Esophagus muscularis mucosa (tissue), 4 donors: Measurements from ENCODE around the gene NLRC4. TPM values are rescaled to one million over a fixed set of nuclear protein-coding genes. Genes with fewer than 3 reads are reported as not detected.
A peak's percentile ranks its signal among the peaks of the same experiment; 100 is the strongest.

Experiments
- DNase-seq: peaks from one replicate; pipeline ENCODE4 v3.0.0-alpha.2; 2017; ENCODE audit errors: extremely low spot score
- H3K27ac ChIP-seq, 4 donors: fragments of 200-600 bp; sonication (generic); replicated peaks in 1 of 4; 1 replicate in 3 of 4; 2 replicates in 1 of 4; pipeline ENCODE4 v1.5.1; 2016 to 2019; ENCODE audit warnings: mild to moderate bottlenecking in 1 of 4
- H3K27me3 ChIP-seq, 4 donors: fragments of 200-600 bp; sonication (generic); one replicate each; pipeline versions ENCODE4 v1.5.1 to v1.6.0; 2016 to 2019
- H3K36me3 ChIP-seq, 4 donors: fragments of 200-600 bp; sonication (generic); one replicate each; pipeline ENCODE4 v1.5.1; 2016 to 2019
- H3K4me1 ChIP-seq, 4 donors: fragments of 200-600 bp; sonication (generic); one replicate each; pipeline ENCODE4 v1.5.1; 2016 to 2019
- H3K4me3 ChIP-seq, 4 donors: fragments of 200-600 bp; sonication (generic); 1 replicate in 2 of 4; 2 replicates in 2 of 4; pipeline ENCODE4 v1.5.1; 2016 to 2019; ENCODE audit warnings: mild to moderate bottlenecking in 4 of 4, moderate library complexity in 1 of 4
- H3K9me3 ChIP-seq, 4 donors: fragments of 200-600 bp; sonication (generic); 1 replicate in 3 of 4; 2 replicates in 1 of 4; pipeline ENCODE4 v1.5.1; 2016 to 2019
- EP300 ChIP-seq: sonication (generic); formaldehyde crosslinking; IDR thresholded peaks from one replicate; pipeline ENCODE4 v1.6.1; 2017; ENCODE audit warnings: antibody characterized with exemption
- POLR2A ChIP-seq: fragments of 450-650 bp; IDR thresholded peaks from one replicate; pipeline ENCODE4 v1.6.1; 2017; ENCODE audit warnings: antibody characterized with exemption, moderate library complexity, mild to moderate bottlenecking, low read depth
- POLR2AphosphoS5 ChIP-seq, 2 donors: sonication (generic); formaldehyde crosslinking; IDR thresholded peaks; one replicate each; pipeline ENCODE4 v1.6.1; 2017; ENCODE audit warnings: antibody characterized with exemption in 2 of 2
- WGBS: methylation state at CpG from one replicate; pipeline ENCODE4 v1.1.5; 2018; 5-methylcytosine and 5-hydroxymethylcytosine counted together
- intact Hi-C: fragments of 100-400 bp; cut with DNase I; formaldehyde crosslinking; loops from one replicate; pipeline ENCODE4 v1.15.1; 2023
- total RNA-seq, 4 donors: library from RNA; depleted of rRNA; stranded (reverse); fragments of >200 nt; gene quantifications; one replicate each; pipeline versions ENCODE4 v1.1.0 to v1.2.1, GENCODE V29; 2016
- TF ChIP-seq, protein P1 (sequence below), 3 experiments: fragments of 200-600 bp in 2 of 3; fragments of 450-650 bp in 1 of 3; sonication (generic) in 2 of 3; IDR thresholded peaks; one replicate each; pipeline ENCODE4 v1.5.1; 2017 to 2019; ENCODE audit warnings: antibody characterized with exemption in 3 of 3, mild to moderate bottlenecking in 2 of 3, moderate library complexity in 1 of 3

NLRC4 gene
- total RNA-seq, 4 donors from 2014 or later, result 0.42 to 3.1 (median 0.70) TPM

DNA sequence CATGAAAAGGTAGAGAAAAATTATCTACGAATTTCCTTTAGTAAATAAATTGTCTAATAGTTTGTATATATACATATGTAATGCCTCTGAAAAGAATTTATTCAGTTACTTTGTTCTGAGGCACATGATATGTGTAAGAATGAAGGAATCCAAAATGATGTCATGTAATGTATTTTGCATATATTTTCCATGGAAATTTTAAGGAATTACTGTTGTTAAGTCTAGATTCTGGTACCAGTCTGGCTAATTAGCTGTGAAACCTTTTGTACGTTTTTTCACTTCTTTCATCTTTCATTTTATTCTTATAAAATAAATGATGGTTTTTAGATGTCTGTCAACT is 25.3 kb upstream of the NLRC4 start:
- TF ChIP-seq EP300 (no peak), POLR2A (no peak), POLR2AphosphoS5 (IDR thresholded peaks at IDR 0.05) (no peak)
- TF ChIP-seq, protein P1, sequence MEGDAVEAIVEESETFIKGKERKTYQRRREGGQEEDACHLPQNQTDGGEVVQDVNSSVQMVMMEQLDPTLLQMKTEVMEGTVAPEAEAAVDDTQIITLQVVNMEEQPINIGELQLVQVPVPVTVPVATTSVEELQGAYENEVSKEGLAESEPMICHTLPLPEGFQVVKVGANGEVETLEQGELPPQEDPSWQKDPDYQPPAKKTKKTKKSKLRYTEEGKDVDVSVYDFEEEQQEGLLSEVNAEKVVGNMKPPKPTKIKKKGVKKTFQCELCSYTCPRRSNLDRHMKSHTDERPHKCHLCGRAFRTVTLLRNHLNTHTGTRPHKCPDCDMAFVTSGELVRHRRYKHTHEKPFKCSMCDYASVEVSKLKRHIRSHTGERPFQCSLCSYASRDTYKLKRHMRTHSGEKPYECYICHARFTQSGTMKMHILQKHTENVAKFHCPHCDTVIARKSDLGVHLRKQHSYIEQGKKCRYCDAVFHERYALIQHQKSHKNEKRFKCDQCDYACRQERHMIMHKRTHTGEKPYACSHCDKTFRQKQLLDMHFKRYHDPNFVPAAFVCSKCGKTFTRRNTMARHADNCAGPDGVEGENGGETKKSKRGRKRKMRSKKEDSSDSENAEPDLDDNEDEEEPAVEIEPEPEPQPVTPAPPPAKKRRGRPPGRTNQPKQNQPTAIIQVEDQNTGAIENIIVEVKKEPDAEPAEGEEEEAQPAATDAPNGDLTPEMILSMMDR (IDR thresholded peaks at IDR 0.05), result no peak
- Histone ChIP-seq H3K36me3 (peaks cover 0 to 38% (median 12%) of the 10 kb centered on the region in 4 donors), H3K4me1 (peaks cover 15 to 33% (median 25%) of the 10 kb centered on the region in 4 donors), H3K27me3 (no peaks in the 10 kb centered on the region), H3K9me3 (no peaks in the 10 kb centered on the region), H3K4me3 (no peak overlapping the region), H3K27ac (no peak overlapping the region)
- intact Hi-C loops, result no loop called here
- no peak for DNase-seq
- 74% methylated on average over 2 of the region's 2 CpGs for WGBS

DNA sequence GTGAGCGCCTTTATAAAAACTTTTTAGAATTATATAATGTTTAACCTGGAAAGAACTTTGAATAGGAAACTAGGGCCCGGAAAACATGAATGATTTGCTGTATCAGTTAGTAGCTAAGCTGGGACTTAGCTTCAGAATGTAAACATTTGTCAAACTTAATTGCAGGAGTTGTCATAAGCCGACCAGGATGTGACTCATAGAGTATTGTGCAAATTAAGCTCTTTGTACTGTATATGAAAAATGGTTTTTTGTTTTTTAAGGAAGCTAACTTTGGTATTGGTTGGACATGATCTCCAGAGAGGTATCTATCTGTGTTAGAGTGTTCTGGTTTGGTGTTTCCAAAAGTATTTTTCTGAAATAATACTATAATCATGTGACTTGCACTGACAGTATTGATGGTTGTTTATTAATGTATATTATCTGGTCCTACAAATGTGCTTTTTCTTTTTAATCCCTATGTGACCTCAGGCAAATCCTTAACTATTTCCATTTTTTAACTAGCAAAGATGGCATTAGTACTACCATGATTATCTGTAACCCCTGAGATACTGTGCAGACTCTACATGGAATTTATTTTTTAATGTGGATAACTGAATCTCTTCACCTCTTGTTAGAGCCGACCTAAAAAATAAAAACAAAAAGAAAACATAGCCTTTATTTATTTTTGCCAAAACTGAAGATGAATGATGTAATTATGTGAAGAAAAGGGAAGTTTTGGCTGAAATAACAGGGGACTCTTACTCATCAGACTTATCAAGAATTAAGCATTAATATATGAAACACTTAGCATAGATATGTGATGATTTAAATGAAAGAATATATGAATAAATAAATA is 24.7 kb upstream of the NLRC4 start:
- WGBS, result 46% methylated on average over 4 of the region's 4 CpGs
- intact Hi-C loops, result no loop called here
- H3K4me1 ChIP-seq, result peaks cover 20 to 39% (median 31%) of the 10 kb centered on the region in 4 donors
- TF ChIP-seq EP300 (no peak), POLR2AphosphoS5 (IDR thresholded peaks at IDR 0.05) (no peak), POLR2A (no peak)
- TF ChIP-seq, protein P1 (IDR thresholded peaks at IDR 0.05), result no peak
- no peak overlapping the region for H3K4me3 ChIP-seq
- H3K36me3 ChIP-seq, result peaks cover 0 to 39% (median 11%) of the 10 kb centered on the region in 4 donors
- no peak for DNase-seq
- H3K27me3 ChIP-seq, result no peaks in the 10 kb centered on the region
- H3K27ac ChIP-seq, result peak overlapping the region in 1 of 4 donors; percentile 4
- no peaks in the 10 kb centered on the region for H3K9me3 ChIP-seq

DNA sequence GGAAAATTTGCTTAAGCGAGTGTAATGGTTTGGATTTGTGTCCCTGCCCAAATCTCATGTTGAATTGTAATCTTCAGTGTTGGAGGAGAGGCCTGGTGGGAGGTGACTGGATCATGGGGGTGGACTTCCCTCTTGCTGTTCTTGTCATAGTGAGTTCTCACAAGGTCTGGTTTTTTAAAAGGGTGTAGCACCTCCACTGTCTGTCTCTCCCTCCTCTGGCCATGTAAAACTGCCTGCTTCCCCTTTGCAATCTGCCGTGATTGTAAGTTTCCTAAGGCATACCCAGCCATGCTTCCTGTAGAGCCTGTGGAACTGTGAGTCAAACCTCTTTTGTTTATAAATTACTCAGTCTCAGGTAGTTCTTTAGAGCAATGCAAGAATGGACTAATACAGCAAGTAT is 19.6 kb upstream of the NLRC4 start:
- TF ChIP-seq, protein P1 (IDR thresholded peaks at IDR 0.05), result no peak
- TF ChIP-seq POLR2AphosphoS5 (IDR thresholded peaks at IDR 0.05) (no peak), POLR2A (no peak), EP300 (no peak)
- DNase-seq, result no peak
- Histone ChIP-seq H3K9me3 (no peaks in the 10 kb centered on the region), H3K4me3 (no peak overlapping the region), H3K36me3 (peaks cover 0 to 41% (median 15%) of the 10 kb centered on the region in 4 donors), H3K27me3 (no peaks in the 10 kb centered on the region), H3K27ac (no peak overlapping the region), H3K4me1 (peaks cover 44 to 57% (median 51%) of the 10 kb centered on the region in 4 donors)
- WGBS, result 85% methylated on average over 2 of the region's 2 CpGs
- intact Hi-C loops, result no loop called here

DNA sequence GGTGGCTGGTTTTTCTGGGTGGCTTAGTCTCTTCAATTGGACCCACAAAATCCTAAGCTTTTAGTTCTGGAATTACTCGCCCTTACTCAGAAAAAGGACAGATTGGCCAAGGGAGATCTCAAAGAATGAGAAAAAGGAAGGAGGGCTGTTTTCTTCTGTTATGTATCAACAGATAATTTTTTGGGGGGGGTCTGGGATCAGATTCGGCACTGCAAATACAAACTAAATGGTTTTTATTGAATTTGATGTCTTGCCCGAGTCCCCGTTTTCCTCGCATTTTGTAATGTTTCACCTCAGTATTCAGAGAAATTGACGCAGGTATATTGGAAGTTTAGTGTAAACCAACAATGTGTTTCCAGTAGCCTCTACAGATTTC is 13.8 kb upstream of the NLRC4 start:
- intact Hi-C loops, result no loop called here
- no peaks in the 10 kb centered on the region for H3K27me3 ChIP-seq
- H3K27ac ChIP-seq, result peak overlapping the region; percentile 77 to 90 (median 87)
- no peak for TF ChIP-seq EP300
- TF ChIP-seq, protein P1 (IDR thresholded peaks at IDR 0.05), result no peak
- no peak for TF ChIP-seq POLR2AphosphoS5 (IDR thresholded peaks at IDR 0.05)
- TF ChIP-seq POLR2A, result no peak
- peaks cover 0 to 25% (median 13%) of the 10 kb centered on the region in 4 donors for H3K36me3 ChIP-seq
- H3K4me1 ChIP-seq, result peaks cover 27 to 37% (median 34%) of the 10 kb centered on the region in 4 donors
- peak overlapping the region; percentile 76 to 99 (median 81) for H3K4me3 ChIP-seq
- H3K9me3 ChIP-seq, result no peaks in the 10 kb centered on the region
- 13% methylated on average over 6 of the region's 6 CpGs for WGBS
- no peak for DNase-seq
